Urinary bladder (tissue), 4 donors: ENCODE results near the gene SHANK3. TPM values are rescaled to one million over a fixed set of nuclear protein-coding genes. Genes with fewer than 3 reads are reported as not detected.

Experiments used
- DNase-seq: peaks from one replicate; pipeline ENCODE4 v3.0.0-alpha.2; 2015; ENCODE audit errors: extremely low spot score
- H3K27ac ChIP-seq: one replicate; pipeline ENCODE4 v1.5.1; 2013; ENCODE audit warnings: low read depth, mild to moderate bottlenecking, moderate library complexity
- H3K36me3 ChIP-seq: one replicate; pipeline ENCODE4 v1.6.1; 2013; ENCODE audit warnings: mild to moderate bottlenecking, moderate library complexity; ENCODE audit not compliant: insufficient read depth
- H3K4me1 ChIP-seq: one replicate; pipeline ENCODE4 v1.6.1; 2013; ENCODE audit warnings: mild to moderate bottlenecking, moderate library complexity; ENCODE audit not compliant: insufficient read depth
- H3K4me3 ChIP-seq: one replicate; pipeline ENCODE4 v1.5.1; 2013; ENCODE audit warnings: low read depth, low read length
- WGBS: extraction: QIAGEN DNeasy Blood & Tissue Kit; methylation state at CpG from one replicate; pipeline ENCODE4 v1.1.7; 2013; 5-methylcytosine and 5-hydroxymethylcytosine counted together
- polyA plus RNA-seq: library from polyadenylated mRNA; stranded (reverse); fragments of 200-250 nt; gene quantifications from one replicate; pipeline ENCODE4 v1.2.3, GENCODE V29; 2013
- total RNA-seq: library from RNA; depleted of rRNA; stranded (reverse); fragments of >200 nt; gene quantifications from one replicate; pipeline ENCODE4 v1.2.3, GENCODE V29; 2014
- donor health status: healthy with polysubstance abuse.
- donor health status: healthy.

SHANK3 gene
- total and polyA plus RNA-seq, 2 donors, result 8.1 to 18.5 TPM

GRCh38 chr22:50713008-50713385 is 40.4 kb downstream of the SHANK3 start:
- Histone ChIP-seq H3K4me3 (no peak overlapping the region), H3K4me1 (no peaks in the 10 kb centered on the region), H3K36me3 (no peaks in the 10 kb centered on the region), H3K27ac (no peak overlapping the region)
- no peak for DNase-seq
- WGBS, result 87% methylated on average over 13 of the region's 13 CpGs

GRCh38 chr22:50713571-50714056 is 41.0 kb downstream of the SHANK3 start:
- Histone ChIP-seq H3K4me1 (no peaks in the 10 kb centered on the region), H3K4me3 (no peak overlapping the region), H3K27ac (no peak overlapping the region), H3K36me3 (no peaks in the 10 kb centered on the region)
- DNase-seq, result no peak
- WGBS, result 76% methylated on average over 5 of the region's 5 CpGs

- 88% methylated on average over 7 of the region's 7 CpGs for WGBS
- Histone ChIP-seq H3K27ac (no peak overlapping the region), H3K4me1 (no peaks in the 10 kb centered on the region), H3K4me3 (no peak overlapping the region), H3K36me3 (no peaks in the 10 kb centered on the region)
- no peak for DNase-seq
Measured at GRCh38 chr22:50714150-50714549, 41.5 kb downstream of the SHANK3 start.

GRCh38 chr22:50714631-50715179 is 42.1 kb downstream of the SHANK3 start:
- no peak for DNase-seq
- H3K4me1 ChIP-seq, result no peaks in the 10 kb centered on the region
- WGBS, result 92% methylated on average over 22 of the region's 22 CpGs
- H3K36me3 ChIP-seq, result no peaks in the 10 kb centered on the region
- H3K27ac ChIP-seq, result no peak overlapping the region
- no peak overlapping the region for H3K4me3 ChIP-seq

- H3K4me3 ChIP-seq, result no peak overlapping the region
- no peaks in the 10 kb centered on the region for H3K36me3 ChIP-seq
- no peak for DNase-seq
- no peaks in the 10 kb centered on the region for H3K4me1 ChIP-seq
- WGBS, result 88% methylated on average over 9 of the region's 9 CpGs
- no peak overlapping the region for H3K27ac ChIP-seq
Measured at GRCh38 chr22:50715250-50715649, 42.6 kb downstream of the SHANK3 start.

- Histone ChIP-seq H3K4me3 (no peak overlapping the region), H3K4me1 (no peaks in the 10 kb centered on the region), H3K36me3 (no peaks in the 10 kb centered on the region), H3K27ac (no peak overlapping the region)
- WGBS, result 85% methylated on average over 7 of the region's 7 CpGs
- no peak for DNase-seq
Measured at GRCh38 chr22:50715776-50716175, 43.2 kb downstream of the SHANK3 start.

- no peak overlapping the region for H3K4me3 ChIP-seq
- DNase-seq, result no peak
- H3K4me1 ChIP-seq, result no peaks in the 10 kb centered on the region
- no peaks in the 10 kb centered on the region for H3K36me3 ChIP-seq
- H3K27ac ChIP-seq, result no peak overlapping the region
- 92% methylated on average over 13 of the region's 13 CpGs for WGBS
Measured at GRCh38 chr22:50716290-50717024, 43.8 kb downstream of the SHANK3 start.

- H3K36me3 ChIP-seq, result no peaks in the 10 kb centered on the region
Measured at GRCh38 chr22:50717709-50718351, 45.2 kb downstream of the SHANK3 start.

GRCh38 chr22:50718352-50718709 is 45.7 kb downstream of the SHANK3 start:
- H3K4me3 ChIP-seq, result no peak overlapping the region
- 92% methylated on average over 10 of the region's 10 CpGs for WGBS
- H3K4me1 ChIP-seq, result no peaks in the 10 kb centered on the region
- no peak for DNase-seq
- no peaks in the 10 kb centered on the region for H3K36me3 ChIP-seq
- H3K27ac ChIP-seq, result no peak overlapping the region

More at GRCh38 chr22:50717709-50718351, 45.2 kb downstream of the SHANK3 start:
- no peak overlapping the region for H3K27ac ChIP-seq
- 84% methylated on average over 10 of the region's 10 CpGs for WGBS
- H3K4me3 ChIP-seq, result no peak overlapping the region
- H3K4me1 ChIP-seq, result no peaks in the 10 kb centered on the region
- DNase-seq, result no peak

- Histone ChIP-seq H3K4me3 (no peak overlapping the region), H3K27ac (no peak overlapping the region), H3K36me3 (no peaks in the 10 kb centered on the region), H3K4me1 (no peaks in the 10 kb centered on the region)
- DNase-seq, result no peak
- 27% methylated on average over 40 of the region's 40 CpGs for WGBS
Measured at GRCh38 chr22:50719814-50720300, 47.2 kb downstream of the SHANK3 start.

- no peaks in the 10 kb centered on the region for H3K4me1 ChIP-seq
- DNase-seq, result no peak
- no peak overlapping the region for H3K4me3 ChIP-seq
- H3K27ac ChIP-seq, result no peak overlapping the region
- H3K36me3 ChIP-seq, result no peaks in the 10 kb centered on the region
- WGBS, result 34% methylated on average over 129 of the region's 132 CpGs
Measured at GRCh38 chr22:50720301-50721256, 48.0 kb downstream of the SHANK3 start.

GRCh38 chr22:50721257-50721844 is 48.7 kb downstream of the SHANK3 start:
- Histone ChIP-seq H3K36me3 (no peaks in the 10 kb centered on the region), H3K4me1 (no peaks in the 10 kb centered on the region), H3K27ac (no peak overlapping the region), H3K4me3 (no peak overlapping the region)
- DNase-seq, result no peak
- WGBS, result 92% methylated on average over 32 of the region's 32 CpGs
